GM19099 (cell line): ENCODE measurements around the gene HJURP.

Source experiments
- POLR2A ChIP-seq: IDR thresholded peaks from 3 replicates; pipeline ENCODE4 v1.6.1; 2011; ENCODE audit warnings: low read depth; ENCODE audit not compliant: insufficient read length; ENCODE audit errors: extremely low read depth

The HJURP gene

GRCh38 chr2:233854241-233854981 lies at the start of gene HJURP:
Gene HJURP (minus strand): TSS chr2:233854535. CDS start chr2:233854500, 35 bp downstream.
- peak; percentile 92 for TF ChIP-seq POLR2A

- no peak for TF ChIP-seq POLR2A
Measured at GRCh38 chr2:233901884-233902283, 47.5 kb upstream of the HJURP start.

- TF ChIP-seq POLR2A = no peak
Measured at GRCh38 chr2:233901367-233901766, 47.0 kb upstream of the HJURP start.

DNA sequence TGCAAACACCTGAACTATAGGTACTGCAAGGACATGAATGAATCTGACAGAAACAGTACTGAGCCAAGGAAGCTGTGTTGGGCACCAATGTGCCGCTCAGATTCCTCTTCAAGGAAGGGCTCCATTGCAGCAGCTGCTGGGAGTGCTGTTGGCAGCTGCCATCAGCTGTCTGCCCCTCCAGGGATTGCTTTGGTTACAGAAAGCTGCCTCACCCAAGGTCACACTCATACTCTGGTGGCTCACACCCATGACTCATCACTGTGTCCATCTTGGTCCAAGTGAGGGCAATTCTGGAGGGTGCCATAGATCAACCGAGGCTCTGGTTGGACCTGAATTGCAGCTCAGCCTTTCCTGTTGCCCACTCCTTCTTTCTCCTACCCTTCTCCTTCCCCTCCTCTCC lies 38.5 kb upstream of the HJURP start:
- no peak for TF ChIP-seq POLR2A

- TF ChIP-seq POLR2A = no peak
Measured at GRCh38 chr2:233882353-233882752, 28.0 kb upstream of the HJURP start.

DNA sequence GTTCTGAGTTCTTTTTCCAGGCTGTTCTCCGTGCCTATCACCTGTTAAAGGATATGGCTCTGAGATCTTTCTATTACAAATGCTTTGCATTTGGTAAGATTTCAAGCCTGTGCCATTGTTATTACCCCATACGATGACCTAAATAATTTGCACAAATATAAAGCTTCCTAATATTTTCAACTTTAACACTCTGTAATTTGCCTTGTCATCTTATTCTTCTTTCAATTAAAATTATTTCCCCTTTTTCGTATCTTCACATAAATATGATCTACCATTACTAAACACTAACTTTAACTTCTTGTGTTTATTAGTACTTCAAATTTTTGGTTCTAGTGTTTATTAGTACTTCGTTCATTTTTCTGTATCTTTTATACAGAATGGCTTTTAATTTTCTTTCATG lies 17.1 kb upstream of the HJURP start:
- TF ChIP-seq POLR2A = no peak

DNA sequence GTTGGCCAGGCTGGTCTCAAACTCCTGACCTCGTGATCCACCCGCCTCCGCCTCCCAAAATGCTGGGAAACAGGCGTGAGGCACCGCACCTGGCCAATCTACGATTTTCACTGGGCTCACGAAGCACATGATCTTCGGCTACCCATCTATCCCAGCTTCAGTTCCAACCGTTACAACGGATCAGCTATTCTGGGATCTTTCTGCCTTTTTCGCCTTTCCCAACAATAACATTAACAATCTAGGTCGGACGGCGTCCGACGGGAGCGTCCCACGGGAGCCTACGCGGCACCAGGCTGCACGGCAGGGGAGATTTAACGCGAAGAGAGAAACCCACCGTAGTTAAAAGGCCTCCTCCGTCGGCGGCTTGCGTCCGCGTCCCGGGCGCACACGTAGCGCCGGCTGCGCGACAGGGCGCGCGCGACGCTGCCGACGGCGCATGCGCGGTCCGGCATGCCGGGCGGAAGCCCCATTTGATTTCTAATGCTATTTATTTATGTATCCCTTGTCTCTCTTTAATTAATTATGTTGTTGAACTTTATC lies 13.7 kb upstream of the HJURP start, which contains the start of gene MSL3B:
MSL3B (minus strand) TSS at position 394 of the 540 bp plus-strand sequence.
- TF ChIP-seq POLR2A = peak; percentile 77

- no peak for TF ChIP-seq POLR2A
Measured at GRCh38 chr2:233866479-233866878, 12.1 kb upstream of the HJURP start.

GRCh38 chr2:233865838-233866237 lies 11.5 kb upstream of the HJURP start:
- no peak for TF ChIP-seq POLR2A

DNA sequence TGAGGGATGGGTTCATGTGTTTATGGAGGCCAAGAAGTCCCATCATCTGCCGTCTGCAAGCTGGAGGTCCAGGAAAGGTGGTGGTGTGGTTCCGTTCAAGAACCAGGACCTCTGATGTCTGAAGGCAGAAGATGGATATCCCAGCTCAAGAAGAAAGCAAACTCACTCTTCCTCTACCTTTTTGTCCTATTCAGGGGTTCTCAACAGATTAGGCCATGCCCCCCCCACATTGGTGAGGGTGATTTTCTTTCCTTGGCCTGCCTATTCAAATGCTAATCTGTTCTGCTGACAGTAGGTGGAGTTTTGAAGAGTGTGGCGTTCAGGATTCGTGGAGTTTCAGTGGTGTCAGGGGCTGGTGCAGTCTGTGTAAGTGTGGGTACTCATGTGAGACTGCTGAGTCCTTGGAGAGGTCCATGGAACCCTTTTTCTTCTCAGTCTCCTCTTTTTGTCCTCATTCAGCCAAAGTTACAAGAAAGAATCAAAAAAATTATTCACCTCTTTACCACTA lies 8.0 kb upstream of the HJURP start:
- no peak for TF ChIP-seq POLR2A

GRCh38 chr2:233858331-233858730 lies 4.0 kb upstream of the HJURP start:
- no peak for TF ChIP-seq POLR2A

- no peak for TF ChIP-seq POLR2A
Measured at GRCh38 chr2:233857511-233858141, 3.3 kb upstream of the HJURP start.

GRCh38 chr2:233856184-233856583 lies 1.8 kb upstream of the HJURP start:
- TF ChIP-seq POLR2A = no peak

DNA sequence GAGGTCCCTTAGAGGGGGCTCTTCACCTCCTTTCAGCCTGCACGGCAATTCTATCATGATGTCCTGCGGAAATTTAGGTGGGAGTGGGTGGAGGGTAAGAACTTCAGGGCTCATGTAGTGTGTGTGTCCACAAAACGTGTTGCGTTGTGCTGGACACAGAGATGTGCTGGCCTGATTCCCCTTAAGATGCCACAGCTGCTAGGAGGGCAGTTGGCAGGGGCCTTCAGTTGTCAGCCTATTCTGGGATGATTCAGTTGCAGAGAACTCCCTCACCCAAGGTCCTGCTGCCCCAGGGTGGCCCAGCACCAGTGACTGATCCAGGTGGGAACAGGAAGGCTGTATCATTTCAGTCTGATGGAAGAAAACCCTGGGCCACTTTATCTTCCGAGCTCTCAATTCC lies 1.0 kb upstream of the HJURP start:
- no peak for TF ChIP-seq POLR2A

DNA sequence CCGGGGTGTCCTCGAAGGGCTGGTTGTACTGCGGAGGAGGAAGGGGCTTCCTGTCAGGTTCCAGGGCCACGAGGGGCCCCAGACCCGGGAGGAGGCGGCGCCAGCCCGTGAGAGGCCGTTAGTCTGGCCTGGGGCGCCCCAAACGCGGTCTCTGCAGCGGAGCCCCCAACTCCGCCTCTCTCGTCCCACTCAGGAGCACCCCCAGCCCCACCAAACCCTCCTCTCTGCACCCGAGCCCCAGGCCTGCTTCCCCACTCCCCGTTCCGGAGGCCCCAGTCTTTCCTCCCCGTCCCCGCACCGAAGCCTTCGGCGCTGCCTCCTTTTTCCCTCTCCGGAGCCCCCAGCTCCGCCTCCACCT lies 473 bp downstream of the HJURP start:
- no peak for TF ChIP-seq POLR2A

- no peak for TF ChIP-seq POLR2A
Measured at GRCh38 chr2:233853353-233853752, 982 bp downstream of the HJURP start.
